ENCODE results near the gene SHMT2. TPM values are rescaled to one million over a fixed set of nuclear protein-coding genes. Genes with fewer than 3 reads are reported as not detected.
"Not testable (repeated sequence)": the region's sequence is repeated elsewhere in the genome, so short reads cannot be mapped to it uniquely, and the experiment has no call there.

Gene SHMT2
- total RNA-seq, 4 donors from 2014 or later = 20.5 to 42.4 (median 34.4) TPM

- no peak overlapping the region for H3K27ac ChIP-seq
- peaks cover 0 to 93% of the 10 kb centered on the region in 2 donors for H3K36me3 ChIP-seq
- H3K4me1 ChIP-seq = peaks cover 0 to 6% (median 0%) of the 10 kb centered on the region in 3 donors
- H3K27me3 ChIP-seq = no peaks in the 10 kb centered on the region
- 80 to 91% methylated on average over 6 to 7 of the region's 15 CpGs for WGBS, 2 donors (ENCODE audit: low coverage in 1 of 2)
- no peak for ATAC-seq
- H3K9me3 ChIP-seq = no peaks in the 10 kb centered on the region
- no peak overlapping the region for H3K4me3 ChIP-seq
- no peak for TF ChIP-seq CTCF (IDR thresholded peaks at IDR 0.05)
- TF ChIP-seq EP300 (IDR thresholded peaks at IDR 0.05) = no peak
- no peak for TF ChIP-seq POLR2AphosphoS5 (IDR thresholded peaks at IDR 0.05)
- TF ChIP-seq POLR2A (IDR thresholded peaks at IDR 0.05) = no peak
These were observed 49.2 kb downstream of the SHMT2 start for GRCh38 chr12:57278465-57279381.

GRCh38 chr12:57280211-57281062 lies 50.9 kb downstream of the SHMT2 start:
- no peak for ATAC-seq
- Histone ChIP-seq H3K27ac (peak overlapping the region in 1 of 4 donors; percentile 9), H3K27me3 (no peaks in the 10 kb centered on the region), H3K9me3 (no peaks in the 10 kb centered on the region), H3K4me3 (no peak overlapping the region), H3K36me3 (peaks cover 0 to 99% of the 10 kb centered on the region in 2 donors), H3K4me1 (peaks cover 0 to 6% (median 0%) of the 10 kb centered on the region in 3 donors)
- WGBS, 2 donors (ENCODE audit: low coverage in 1 of 2) = 52 to 61% methylated on average over 5 to 9 of the region's 9 CpGs
- TF ChIP-seq POLR2AphosphoS5 (IDR thresholded peaks at IDR 0.05) (no peak), CTCF (IDR thresholded peaks at IDR 0.05) (no peak), POLR2A (IDR thresholded peaks at IDR 0.05) (no peak), EP300 (IDR thresholded peaks at IDR 0.05) (no peak)

GRCh38 chr12:57282073-57282472 lies 52.6 kb downstream of the SHMT2 start:
- not testable (repeated sequence) for H3K27me3 ChIP-seq, H3K4me3 ChIP-seq, H3K27ac ChIP-seq, H3K9me3 ChIP-seq, ATAC-seq, H3K4me1 ChIP-seq
- 75 to 87% methylated on average over 1 to 5 of the region's 12 CpGs for WGBS, 2 donors (ENCODE audit: low coverage in 1 of 2)
- H3K36me3 ChIP-seq = peaks cover 0 to 99% of the 10 kb centered on the region in 2 donors

Small RNAs within 50 kb of the gene (small RNA-seq; reads per million reads assigned to genes)
- gene MIR1228 = 0.13 to 1.6 (median 0.43) reads per million in 4 donors

Other genes starting within 250 kb of the SHMT2 start
- 1 to 10 TPM; 6.1 to 8.9 (median 6.7) TPM for gene ZBTB39, start 223.2 kb upstream of the SHMT2 start, total RNA-seq
- gene TAC3, start 213.2 kb upstream of the SHMT2 start, total RNA-seq = not detected
- gene MYO1A, start 179.6 kb upstream of the SHMT2 start, total RNA-seq = under 1 TPM; 0.22 to 0.54 (median 0.29) TPM
- gene NEMP1, start 150.9 kb upstream of the SHMT2 start, total RNA-seq = 10 to 100 TPM; 11.8 to 14.9 (median 12.7) TPM
- gene NAB2, start 140.6 kb upstream of the SHMT2 start, total RNA-seq = 10 to 100 TPM; 30.7 to 41.3 (median 38.8) TPM
- gene STAT6, start 118.3 kb upstream of the SHMT2 start, total RNA-seq = 100 to 1,000 TPM in 3 of 4 donors, 10 to 100 TPM in 1; 92.5 to 166 (median 156) TPM
- 100 to 1,000 TPM; 185 to 292 (median 216) TPM for gene LRP1, start 101.2 kb upstream of the SHMT2 start, total RNA-seq
- not detected for gene LRP1-AS, start 82.1 kb upstream of the SHMT2 start, total RNA-seq
- gene NXPH4, start 12.9 kb upstream of the SHMT2 start, total RNA-seq = 1 to 10 TPM in 1 of 4 donors, not detected in 3; 1.1 TPM
- gene STAC3, start 21.5 kb downstream of the SHMT2 start, total RNA-seq = under 1 TPM in 3 of 4 donors, not detected in 1; 0.32 to 0.94 (median 0.35) TPM
- gene R3HDM2, start 201.3 kb downstream of the SHMT2 start, total RNA-seq = 10 to 100 TPM; 38.0 to 60.1 (median 45.9) TPM
- gene INHBC, start 205.1 kb downstream of the SHMT2 start, total RNA-seq = not detected
- not detected for gene INHBE, start 225.6 kb downstream of the SHMT2 start, total RNA-seq
- gene GLI1, start 230.1 kb downstream of the SHMT2 start, total RNA-seq = 1 to 10 TPM in 1 of 4 donors, under 1 TPM in 3; 0.15 to 3.6 (median 0.30) TPM